ENCODE data around the gene OSGEP.

The OSGEP gene

GRCh38 chr14:20434701-20435581 lies 19.7 kb downstream of the OSGEP start:
- H3K4me3 ChIP-seq (ENCODE audit: low read depth, low read length): no peak overlapping the region
- no peak for DNase-seq (ENCODE audit: low read depth)

GRCh38 chr14:20429801-20430669 lies 24.6 kb downstream of the OSGEP start:
- no peak for TF ChIP-seq CTCF (IDR thresholded peaks at IDR 0.05; ENCODE audit: low read depth, low read length, missing control alignments)

More at GRCh38 chr14:20434701-20435581, 19.7 kb downstream of the OSGEP start:
- no peak for TF ChIP-seq CTCF (IDR thresholded peaks at IDR 0.05; ENCODE audit: low read depth, low read length, missing control alignments)

GRCh38 chr14:20428802-20429201 lies 25.8 kb downstream of the OSGEP start:
- no peak for TF ChIP-seq CTCF (IDR thresholded peaks at IDR 0.05; ENCODE audit: low read depth, low read length, missing control alignments)
- no peak for DNase-seq (ENCODE audit: low read depth)
- H3K4me3 ChIP-seq (ENCODE audit: low read depth, low read length): no peak overlapping the region

More at GRCh38 chr14:20429801-20430669, 24.6 kb downstream of the OSGEP start:
- H3K4me3 ChIP-seq (ENCODE audit: low read depth, low read length): no peak overlapping the region
- no peak for DNase-seq (ENCODE audit: low read depth)

GRCh38 chr14:20428010-20428365 lies 26.6 kb downstream of the OSGEP start:
- no peak for DNase-seq (ENCODE audit: low read depth)
- H3K4me3 ChIP-seq (ENCODE audit: low read depth, low read length): 0 out of 2 replicates have a peak overlapping the region, but pooled peaks have one; percentile 4
- TF ChIP-seq CTCF (IDR thresholded peaks at IDR 0.05; ENCODE audit: low read depth, low read length, missing control alignments): no peak

GRCh38 chr14:20427231-20428009 lies 27.2 kb downstream of the OSGEP start:
- TF ChIP-seq CTCF (IDR thresholded peaks at IDR 0.05; ENCODE audit: low read depth, low read length, missing control alignments): no peak
- DNase-seq (ENCODE audit: low read depth): peak; percentile 74
- H3K4me3 ChIP-seq (ENCODE audit: low read depth, low read length): peak overlapping the region; percentile 6; the same call in 1 of the 2 replicates

GRCh38 chr14:20424851-20425250 lies 29.8 kb downstream of the OSGEP start:
- no peak for TF ChIP-seq CTCF (IDR thresholded peaks at IDR 0.05; ENCODE audit: low read depth, low read length, missing control alignments)
- no peak overlapping the region for H3K4me3 ChIP-seq (ENCODE audit: low read depth, low read length)
- DNase-seq (ENCODE audit: low read depth): no peak
